Ovary (tissue), 9 donors: ENCODE measurements around the gene POLR1B. TPM values are rescaled to one million over a fixed set of nuclear protein-coding genes. Genes with fewer than 3 reads are reported as not detected.
A peak's percentile ranks its signal among the peaks of the same experiment; 100 is the strongest.
"Not testable (repeated sequence)": the region's sequence is repeated elsewhere in the genome, so short reads cannot be mapped to it uniquely, and the experiment has no call there.

Experiments
- DNase-seq, 5 donors: peaks; one replicate each; pipeline ENCODE4 v3.0.0-alpha.2; 2019 to 2020
- H3K27ac ChIP-seq, 2 donors: fragments of 200-600 bp; one replicate each; pipeline versions ENCODE4 v1.5.1 to v1.8.0; 2019 to 2022
- H3K27me3 ChIP-seq: fragments of 200-600 bp; one replicate; pipeline ENCODE4 v1.8.0; 2022
- H3K36me3 ChIP-seq: fragments of 200-600 bp; sonication (generic); one replicate; pipeline ENCODE4 v1.5.1; 2019
- H3K4me1 ChIP-seq: one replicate; pipeline ENCODE4 v1.8.1; 2013; ENCODE audit warnings: mild to moderate bottlenecking, moderate library complexity; ENCODE audit not compliant: insufficient read depth
- H3K4me3 ChIP-seq: fragments of 200-600 bp; sonication (generic); one replicate; pipeline ENCODE4 v1.5.1; 2017
- H3K9me3 ChIP-seq, 2 donors: fragments of 200-600 bp in 1 of 2; sonication (generic) in 1 of 2; one replicate each; pipeline versions ENCODE4 v1.5.1 to v1.8.1; 2013 to 2019; ENCODE audit warnings: mild to moderate bottlenecking in 1 of 2, moderate library complexity in 1 of 2
- EP300 ChIP-seq: sonication (generic); formaldehyde crosslinking; IDR thresholded peaks from one replicate; pipeline ENCODE4 v1.6.1; 2017; ENCODE audit warnings: antibody characterized with exemption
- POLR2A ChIP-seq: fragments of 450-650 bp; IDR thresholded peaks from one replicate; pipeline ENCODE4 v1.6.1; 2017; ENCODE audit warnings: antibody characterized with exemption, mild to moderate bottlenecking, moderate library complexity
- WGBS, 3 donors: extraction: QIAGEN DNeasy Blood & Tissue Kit in 1 of 3; methylation state at CpG; one replicate each; pipeline versions ENCODE4 v1.1.5 to v1.1.7; 2013 to 2017; 5-methylcytosine and 5-hydroxymethylcytosine counted together
- intact Hi-C, 4 donors: fragments of 100-400 bp; cut with DNase I; formaldehyde crosslinking; loops; one replicate each; pipeline versions ENCODE4 v1.11.0 to v1.15.1; 2022 to 2023
- polyA plus RNA-seq, 2 donors: library from polyadenylated mRNA; stranded (reverse); fragments of 200-250 nt in 1 of 2; fragments of 350-450 nt in 1 of 2; fragmentation: Illumina TruSeq in 1 of 2; extraction: RNeasy Lipid Tissue Mini Kit (QIAGEN cat#74804) in 1 of 2; gene quantifications; one replicate each; pipeline ENCODE4 v1.2.3, GENCODE V29; 2013 to 2014
- total RNA-seq, 7 donors: library from RNA; depleted of rRNA in 2 of 7; stranded (reverse); fragments of >200 nt in 2 of 7; fragmentation: NEBNext Ultra II Directional in 3 of 7; extraction: Animal tissue kit (Norgen Biotek cat#: 25700) in 3 of 7; gene quantifications; one replicate each; pipeline versions ENCODE4 v1.1.0 to v1.2.4, GENCODE V29; 2016 to 2023
- TF ChIP-seq, protein P1 (sequence below), 3 donors: fragments of 450-650 bp in 2 of 3; fragments of 200-600 bp in 1 of 3; IDR thresholded peaks; one replicate each; pipeline versions ENCODE4 v1.5.1 to v1.8.0; 2016 to 2022; ENCODE audit warnings: antibody characterized with exemption in 3 of 3, mild to moderate bottlenecking in 1 of 3
- donor health status: DM: no; HTN: no; CAD: no; lungs with moderate emphysema.
- donor health status: DM: no; HTN: no; CAD: no.
- donor health status: Bipolar disorder and iron deficiency.
- donor health status: DM: yes; HTN: yes; CAD: no.
- donor health status: DM: no; HTN: no; CAD: no.
- donor health status: DM: yes; HTN: yes; CAD: no.

The POLR1B gene
- total and polyA plus RNA-seq, 9 donors, result 5.6 to 29.9 (median 18.9) TPM

DNA sequence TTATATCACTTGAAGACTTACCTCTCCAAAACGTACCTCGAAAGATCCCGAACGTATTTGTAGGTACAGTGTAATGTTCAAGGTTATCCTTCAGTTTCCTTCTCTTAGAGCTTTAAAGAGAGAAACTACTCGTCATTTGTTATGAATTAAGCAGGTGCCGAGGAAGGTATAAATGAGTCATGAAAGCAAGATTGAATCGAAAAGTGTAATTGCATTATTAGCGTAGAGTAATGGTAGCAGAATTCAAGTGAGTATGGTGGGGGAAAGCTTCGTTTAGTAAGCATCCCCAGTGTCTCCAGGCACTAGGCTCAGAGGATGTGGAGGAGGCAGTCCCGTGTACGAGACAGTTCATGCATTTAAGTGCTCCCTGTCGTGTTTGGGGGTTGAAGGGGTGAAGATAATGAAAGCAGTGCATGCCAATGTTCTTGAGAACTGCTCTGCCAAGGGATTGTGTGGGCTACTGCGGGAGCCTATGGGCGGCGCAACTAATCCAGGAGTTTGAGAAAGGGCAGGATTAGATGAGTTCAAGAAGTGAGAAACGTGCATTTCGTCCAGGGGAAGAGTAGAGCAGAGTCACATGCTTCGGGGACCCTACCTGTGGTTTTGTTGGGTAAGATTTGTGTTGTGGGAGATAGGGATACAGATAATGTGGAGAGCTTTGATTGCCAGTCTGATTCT is 858 bp downstream of the POLR1B start:
- H3K36me3 ChIP-seq, result no peaks in the 10 kb centered on the region
- no peaks in the 10 kb centered on the region for H3K27me3 ChIP-seq
- intact Hi-C loops, result loop anchor here in 2 of 4 donors (5.0 to 10.0 kb wide), 2 partner anchors 58 to 61 kb away; partner anchors contain the start of gene TTL (in 2 of the 2)
- H3K9me3 ChIP-seq, result no peaks in the 10 kb centered on the region
- H3K4me3 ChIP-seq, result peak overlapping the region; percentile 70
- WGBS, 3 donors, result 5 to 6% (median 5%) methylated on average over 18 of the region's 18 CpGs
- DNase-seq, result no peak
- TF ChIP-seq, protein P1, sequence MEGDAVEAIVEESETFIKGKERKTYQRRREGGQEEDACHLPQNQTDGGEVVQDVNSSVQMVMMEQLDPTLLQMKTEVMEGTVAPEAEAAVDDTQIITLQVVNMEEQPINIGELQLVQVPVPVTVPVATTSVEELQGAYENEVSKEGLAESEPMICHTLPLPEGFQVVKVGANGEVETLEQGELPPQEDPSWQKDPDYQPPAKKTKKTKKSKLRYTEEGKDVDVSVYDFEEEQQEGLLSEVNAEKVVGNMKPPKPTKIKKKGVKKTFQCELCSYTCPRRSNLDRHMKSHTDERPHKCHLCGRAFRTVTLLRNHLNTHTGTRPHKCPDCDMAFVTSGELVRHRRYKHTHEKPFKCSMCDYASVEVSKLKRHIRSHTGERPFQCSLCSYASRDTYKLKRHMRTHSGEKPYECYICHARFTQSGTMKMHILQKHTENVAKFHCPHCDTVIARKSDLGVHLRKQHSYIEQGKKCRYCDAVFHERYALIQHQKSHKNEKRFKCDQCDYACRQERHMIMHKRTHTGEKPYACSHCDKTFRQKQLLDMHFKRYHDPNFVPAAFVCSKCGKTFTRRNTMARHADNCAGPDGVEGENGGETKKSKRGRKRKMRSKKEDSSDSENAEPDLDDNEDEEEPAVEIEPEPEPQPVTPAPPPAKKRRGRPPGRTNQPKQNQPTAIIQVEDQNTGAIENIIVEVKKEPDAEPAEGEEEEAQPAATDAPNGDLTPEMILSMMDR (IDR thresholded peaks at IDR 0.05), result no peak
- TF ChIP-seq EP300 (no peak), POLR2A (no peak)
- H3K27ac ChIP-seq, result no peak overlapping the region
- peaks cover 10% of the 10 kb centered on the region for H3K4me1 ChIP-seq

DNA sequence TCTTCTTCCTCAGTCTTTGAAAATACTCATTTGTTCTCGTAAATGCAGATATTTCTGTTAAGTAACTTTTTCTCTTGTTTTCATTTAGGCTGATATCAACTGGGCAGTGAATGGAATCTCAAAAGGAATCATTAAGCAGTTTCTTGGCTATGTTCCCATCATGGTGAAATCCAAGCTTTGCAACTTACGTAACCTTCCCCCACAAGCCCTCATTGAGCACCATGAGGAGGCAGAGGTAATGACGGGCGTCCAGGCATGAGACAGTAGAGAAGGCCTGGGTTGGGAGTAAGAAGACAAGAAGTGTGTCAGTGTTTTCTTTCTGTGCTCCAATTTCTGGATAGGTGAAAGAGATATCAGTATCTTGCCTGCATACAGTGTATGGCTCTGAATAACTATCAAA is 5.1 kb downstream of the POLR1B start:
- Histone ChIP-seq H3K4me3 (no peak overlapping the region), H3K4me1 (peaks cover 7% of the 10 kb centered on the region), H3K27me3 (no peaks in the 10 kb centered on the region), H3K36me3 (no peaks in the 10 kb centered on the region), H3K9me3 (no peaks in the 10 kb centered on the region), H3K27ac (no peak overlapping the region)
- intact Hi-C loops, result loop anchor here in 1 of 4 donors (10.0 kb wide), 1 partner anchor 63 kb away; the partner anchor contains the start of gene TTL
- WGBS, 3 donors, result 92 to 94% (median 93%) methylated on average over 4 of the region's 4 CpGs
- no peak for DNase-seq
- TF ChIP-seq, protein P1 (IDR thresholded peaks at IDR 0.05), result no peak
- TF ChIP-seq EP300 (no peak), POLR2A (no peak)

DNA sequence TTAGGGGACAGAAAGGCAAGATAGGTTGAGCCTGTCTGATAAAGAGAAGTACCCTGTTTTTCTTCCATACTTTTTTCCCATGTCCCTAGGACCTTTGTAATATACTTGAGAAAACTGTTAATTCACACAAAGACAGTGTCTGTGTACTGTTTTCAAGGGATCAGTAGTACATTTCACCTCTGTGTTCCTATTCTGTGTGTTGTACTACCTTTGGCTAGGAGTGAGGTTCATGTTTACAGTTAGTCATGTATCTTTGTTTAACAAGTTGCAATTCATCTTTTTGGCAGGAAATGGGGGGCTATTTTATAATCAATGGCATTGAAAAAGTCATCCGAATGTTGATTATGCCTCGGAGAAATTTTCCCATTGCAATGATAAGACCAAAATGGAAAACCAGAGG is 6.7 kb downstream of the POLR1B start:
- no peaks in the 10 kb centered on the region for H3K27me3 ChIP-seq
- no peaks in the 10 kb centered on the region for H3K9me3 ChIP-seq
- intact Hi-C loops, result loop anchor here in 1 of 4 donors (10.0 kb wide), 1 partner anchor 64 kb away; the partner anchor contains the start of gene TTL
- TF ChIP-seq POLR2A (no peak), EP300 (no peak)
- TF ChIP-seq, protein P1 (IDR thresholded peaks at IDR 0.05), result no peak
- no peaks in the 10 kb centered on the region for H3K36me3 ChIP-seq
- H3K27ac ChIP-seq, result no peak overlapping the region
- no peak for DNase-seq
- no peak overlapping the region for H3K4me3 ChIP-seq
- no peaks in the 10 kb centered on the region for H3K4me1 ChIP-seq
- WGBS, 3 donors, result 92 to 98% (median 98%) methylated on average over 2 of the region's 2 CpGs

DNA sequence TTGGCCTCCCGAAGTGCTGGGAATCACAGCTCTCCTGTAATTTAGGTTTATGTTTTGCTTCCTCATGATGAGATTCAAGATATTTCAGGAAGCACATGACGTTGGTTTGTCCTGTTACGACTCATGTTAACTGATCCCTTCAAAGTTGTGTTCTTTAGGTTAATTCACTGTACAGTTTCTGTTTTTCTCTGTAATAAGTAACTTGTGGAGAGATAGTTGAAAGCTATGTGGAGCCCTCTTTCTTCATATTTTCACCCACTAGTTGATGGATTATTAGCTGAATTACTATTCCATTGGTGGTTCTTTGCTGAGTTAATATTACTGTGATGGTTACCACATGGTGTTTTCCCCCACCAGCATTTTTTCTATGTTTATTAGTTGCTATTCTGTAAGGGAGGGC is 23.8 kb downstream of the POLR1B start:
- 83 to 88% (median 86%) methylated on average over 3 of the region's 3 CpGs for WGBS, 3 donors
- no peaks in the 10 kb centered on the region for H3K36me3 ChIP-seq
- no peak for TF ChIP-seq EP300
- TF ChIP-seq, protein P1 (IDR thresholded peaks at IDR 0.05), result no peak
- TF ChIP-seq POLR2A, result no peak

DNA sequence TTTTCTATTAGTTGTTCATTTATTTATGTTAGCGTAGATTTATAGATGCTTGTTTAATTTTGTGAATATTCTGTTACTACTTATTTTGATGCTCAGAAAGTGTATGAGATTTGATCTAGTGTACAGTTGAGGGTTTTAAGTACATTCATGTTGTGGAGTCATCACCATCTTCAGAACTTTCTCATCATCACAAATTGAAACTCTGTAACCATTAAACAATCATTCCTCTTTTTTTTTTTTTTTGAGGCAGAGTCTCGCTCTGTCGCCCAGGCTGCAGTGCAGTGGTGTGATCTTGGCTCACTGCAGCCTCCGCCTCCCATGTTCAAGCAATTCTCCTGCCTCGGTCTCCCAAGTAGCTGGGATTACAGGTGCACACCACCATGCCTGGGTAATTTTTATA is 24.2 kb downstream of the POLR1B start:
- H3K27ac ChIP-seq, H3K4me1 ChIP-seq, H3K27me3 ChIP-seq, H3K4me3 ChIP-seq, H3K36me3 ChIP-seq, DNase-seq, H3K9me3 ChIP-seq, intact Hi-C loops: not testable (repeated sequence)
- WGBS, 3 donors, result 96 to 98% (median 97%) methylated on average over 5 of the region's 5 CpGs

More for the DNA sequence above, 23.8 kb downstream of the POLR1B start:
- H3K9me3 ChIP-seq, result peaks cover 0 to 8% of the 10 kb centered on the region in 2 donors
- intact Hi-C loops, result no loop called here
- DNase-seq, result no peak
- H3K4me1 ChIP-seq, result no peaks in the 10 kb centered on the region
- H3K27ac ChIP-seq, result no peak overlapping the region
- H3K4me3 ChIP-seq, result no peak overlapping the region
- H3K27me3 ChIP-seq, result no peaks in the 10 kb centered on the region
